K562 (cell line): ENCODE results near the gene ADARB2. TPM values are rescaled to one million over a fixed set of nuclear protein-coding genes. Genes with fewer than 3 reads are reported as not detected.

Source experiments
- ATAC-seq: fragments of 200-7000 bp; cut with Tn5 transposase; 3 replicates; pipeline ENCODE4 v1.9.1; 2020; ENCODE audit warnings: moderate library complexity
- BruUV-seq: library from RNA; stranded (reverse); fragments of 400-500 nt; replicated peaks from 2 replicates; lab custom pipeline; 2021; lab: Mats Ljungman, UMichigan
- CTCF ChIA-PET: fragments of 300-600 bp; formaldehyde crosslinking; extraction: SDS; loops from one replicate; lab custom pipeline; 2021; ENCODE audit warnings: low intra/inter-chr PET ratio; lab: Yijun Ruan, JAX
- POLR2A ChIA-PET: fragments of 300-600, 350-650 bp; sonication (Branson Sonifier 250); formaldehyde crosslinking; extraction: SDS; loops from one replicate; lab custom pipeline; 2021; ENCODE audit warnings: antibody characterized with exemption, inconsistent platforms; lab: Yijun Ruan, JAX
- DNase-seq, 4 experiments: peaks; one replicate each; pipeline versions ENCODE4 v3.0.0 to v3.0.0-alpha.2; 2011 to 2018; ENCODE audit warnings: low spot score in 3 of 4, mixed read lengths in 3 of 4; ENCODE audit errors: extremely low read depth in 1 of 4
- FAIRE-seq: peaks from 2 replicates; lab custom pipeline; 2011; peaks lifted over from hg19 to GRCh38; lab: Jason Lieb, UNC
- H2AFZ ChIP-seq: 2 replicates; pipeline ENCODE4 v1.6.0; 2011; ENCODE audit warnings: low read depth, low read length, control low read depth, inconsistent platforms
- H3K27ac ChIP-seq: fragments of 200-600 bp; 3 replicates; pipeline ENCODE4 v1.8.0; 2011; ENCODE audit warnings: low read depth, mild to moderate bottlenecking, control low read depth, inconsistent platforms, low read length, moderate library complexity, mixed read lengths; ENCODE audit errors: extremely low read depth
- H3K27me3 ChIP-seq, 2 experiments: fragments of 300-600 bp in 1 of 2; 2 replicates in 1 of 2; 3 replicates in 1 of 2; pipeline versions ENCODE4 v1.6.0 to v1.8.0; 2011; ENCODE audit warnings: inconsistent platforms in 2 of 2, low read length in 2 of 2, mild to moderate bottlenecking in 1 of 2, mixed read lengths in 1 of 2, moderate library complexity in 1 of 2; ENCODE audit not compliant: control insufficient read depth in 2 of 2, insufficient read depth in 2 of 2
- H3K36me3 ChIP-seq: fragments of 300-600 bp; 3 replicates; pipeline ENCODE4 v1.8.0; 2011; ENCODE audit warnings: mild to moderate bottlenecking, low read length, inconsistent platforms; ENCODE audit not compliant: control insufficient read depth, insufficient read depth
- H3K4me1 ChIP-seq, 2 experiments: fragments of 200-600 bp in 1 of 2; replicated peaks in 1 of 2; 2 replicates in 1 of 2; 3 replicates in 1 of 2; pipeline versions ENCODE4 v1.5.1 to v1.8.0; 2011; ENCODE audit warnings: inconsistent platforms in 2 of 2, low read length in 2 of 2, mild to moderate bottlenecking in 1 of 2, mixed read lengths in 1 of 2, moderate library complexity in 1 of 2; ENCODE audit not compliant: control insufficient read depth in 2 of 2, insufficient read depth in 2 of 2
- H3K4me2 ChIP-seq: 2 replicates; pipeline ENCODE4 v1.6.1; 2011; ENCODE audit warnings: low read length, control low read depth, inconsistent platforms, mixed read lengths; ENCODE audit not compliant: insufficient read depth
- H3K4me3 ChIP-seq: fragments of 200-600 bp; sonication (generic), shearing (Covaris generic); 2 replicates; pipeline ENCODE4 v1.5.1; 2016; ENCODE audit warnings: control low read depth, inconsistent platforms
- H3K79me2 ChIP-seq: fragments of 200-600 bp; 3 replicates; pipeline ENCODE4 v1.8.0; 2011; ENCODE audit warnings: low read length, inconsistent platforms; ENCODE audit not compliant: control insufficient read depth, insufficient read depth
- H3K9ac ChIP-seq, 2 experiments: 2 replicates each; pipeline versions ENCODE4 v1.6.0 to v1.6.1; 2011; ENCODE audit warnings: low read depth in 2 of 2, low read length in 2 of 2, control low read depth in 1 of 2, inconsistent platforms in 1 of 2, mild to moderate bottlenecking in 1 of 2, mixed read lengths in 1 of 2; ENCODE audit not compliant: insufficient read depth in 1 of 2
- H3K9me1 ChIP-seq: one replicate; pipeline ENCODE4 v1.6.0; 2011; ENCODE audit warnings: inconsistent platforms, mild to moderate bottlenecking, low read length, moderate library complexity; ENCODE audit not compliant: control insufficient read depth, insufficient read depth
- H3K9me3 ChIP-seq: replicated peaks from 2 replicates; pipeline ENCODE4 v1.5.1; 2011; ENCODE audit warnings: low read depth, low read length, inconsistent platforms; ENCODE audit not compliant: control insufficient read depth, insufficient read depth
- H4K20me1 ChIP-seq: replicated peaks from 2 replicates; pipeline ENCODE4 v1.6.1; 2011; ENCODE audit warnings: low read length, inconsistent platforms, mixed read lengths; ENCODE audit not compliant: control insufficient read depth, insufficient read depth
- BHLHE40 ChIP-seq: IDR thresholded peaks from 2 replicates; pipeline ENCODE4 v1.6.1; 2011; ENCODE audit warnings: low read length, improper control_type of control experiment
- EWSR1 ChIP-seq: fragments of 450-650 bp; IDR thresholded peaks from 2 replicates; pipeline ENCODE4 v1.6.1; 2018; ENCODE audit warnings: borderline replicate concordance, mild to moderate bottlenecking, low read depth, moderate library complexity; ENCODE audit not compliant: partially characterized antibody
- HMBOX1 ChIP-seq: sonication (generic); IDR thresholded peaks from 2 replicates; pipeline ENCODE4 v1.6.1; 2016
- MTA2 ChIP-seq: fragments of 450-650 bp; IDR thresholded peaks from 2 replicates; pipeline ENCODE4 v1.6.1; 2016; ENCODE audit warnings: low read depth
- NCOA6 ChIP-seq: fragments of 450-650 bp; IDR thresholded peaks from 2 replicates; pipeline ENCODE4 v1.6.1; 2017; ENCODE audit warnings: mild to moderate bottlenecking
- NELFE ChIP-seq: IDR thresholded peaks from 2 replicates; pipeline ENCODE4 v1.6.1; 2011; ENCODE audit warnings: mild to moderate bottlenecking; ENCODE audit not compliant: insufficient read depth, insufficient read length
- RBM14 ChIP-seq: fragments of 200-400 bp; formaldehyde crosslinking; IDR thresholded peaks from 2 replicates; pipeline ENCODE4 v1.6.1; 2018; ENCODE audit warnings: low read depth, mild to moderate bottlenecking, low read length, moderate library complexity, borderline replicate concordance; ENCODE audit not compliant: insufficient read depth
- RUNX1 ChIP-seq: sonication (generic); IDR thresholded peaks from 2 replicates; pipeline ENCODE4 v1.6.1; 2016; ENCODE audit warnings: antibody characterized with exemption, low read depth
- ZBTB49 ChIP-seq: sonication (generic); formaldehyde crosslinking; IDR thresholded peaks from 2 replicates; pipeline ENCODE4 v1.8.0; 2022; ENCODE audit warnings: missing genetic modification reagents, mild to moderate bottlenecking, borderline replicate concordance
- ZNF436 ChIP-seq: fragments of 250-450, 450-650 bp; sonication (Bioruptor Pico); formaldehyde crosslinking; IDR thresholded peaks from 2 replicates; pipeline ENCODE4 v1.7.0; 2020; ENCODE audit warnings: mild to moderate bottlenecking
- ZNF644 ChIP-seq: fragments of 200-800 bp; sonication (Bioruptor generic); IDR thresholded peaks from 2 replicates; pipeline ENCODE4 v1.6.1; 2016; ENCODE audit warnings: low read depth, missing genetic modification characterization, missing compliant biosample characterization
- ZNF785 ChIP-seq: fragments of 250-450 bp; sonication (Bioruptor Pico); IDR thresholded peaks from 2 replicates; pipeline ENCODE4 v1.4.0; 2020; ENCODE audit warnings: mild to moderate bottlenecking
- WGBS: fragments of 100-300 bp; shearing (Covaris generic); methylation state at CpG from one replicate; pipeline ENCODE4 v1.1.6; 2016; ENCODE audit warnings: low coverage, mixed read lengths; ENCODE audit not compliant: insufficient coverage; ENCODE audit errors: missing lambda C conversion rate; 5-methylcytosine and 5-hydroxymethylcytosine counted together
- in situ Hi-C: fragments of 300-500 bp; cut with MboI; formaldehyde crosslinking; loops from 4 replicates; pipeline ENCODE4 v1.15.0; 2018; ENCODE audit warnings: inconsistent platforms, mixed read lengths
- intact Hi-C: fragments of 100-400 bp; cut with micrococcal nuclease; formaldehyde crosslinking; loops from 2 replicates; pipeline ENCODE4 v1.14.2; 2022
- polyA plus RNA-seq, 8 experiments: library from polyadenylated mRNA; depleted of rRNA in 4 of 8; stranded (reverse) in 5 of 8; unstranded in 3 of 8; fragments of >200 nt; fragmentation: Nextera tagmentation in 2 of 8; fragmentation: Illumina TruSeq in 1 of 8; extraction: Ambion mirVana in 2 of 8; extraction: Trizol in 1 of 8; gene quantifications; 2 replicates each; pipeline versions ENCODE4 v1.2.1 to v1.2.3, GENCODE V29; 2011 to 2014; ENCODE audit warnings: inconsistent platforms in 1 of 8, missing spikeins in 1 of 8
- total RNA-seq, 7 experiments: library from RNA; depleted of rRNA in 6 of 7; stranded (reverse); fragments of >200 nt in 6 of 7; fragmentation: Illumina TruSeq in 2 of 7; extraction: Trizol in 2 of 7; gene quantifications; 2 replicates each; pipeline versions ENCODE4 v1.2.1 to v1.2.3, GENCODE V29; 2011 to 2021; ENCODE audit warnings: low replicate concordance in 1 of 7

ADARB2 gene
- total and polyA plus RNA-seq, 9 of the 15 experiments (the other 6 are each of a cell fraction or from before 2014, with no cell fraction given) = not detected

DNA sequence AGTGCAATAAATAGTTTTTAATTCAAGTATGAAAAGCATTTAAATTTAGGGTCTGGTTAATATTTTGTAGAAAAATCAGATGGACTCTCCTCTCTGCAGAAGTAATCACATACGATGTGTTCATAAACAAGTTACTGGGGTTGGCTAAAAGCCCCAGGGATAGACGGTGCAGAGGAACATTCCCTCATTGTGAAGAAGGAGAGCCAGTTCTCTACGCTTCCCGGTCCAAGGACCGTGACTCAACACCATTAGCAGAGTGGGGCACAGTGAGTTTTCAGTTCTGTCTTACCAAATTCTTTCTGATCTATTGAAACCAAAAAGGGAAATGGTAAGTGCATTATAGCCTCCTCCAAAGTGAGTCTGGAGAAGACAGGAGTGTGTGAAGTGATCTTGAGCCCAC lies 353.3 kb downstream of the ADARB2 start:
- DNase-seq (no peak), ATAC-seq (no peak), FAIRE-seq (no peak)
- no peak for TF ChIP-seq NELFE
- Histone ChIP-seq H3K27me3 (peaks cover 11 to 19% of the 10 kb centered on the region in 2 experiments; a peak in 4 of 5 replicates), H3K9me3 (no peaks in the 10 kb centered on the region), H3K4me1 (no peaks in the 10 kb centered on the region), H2AFZ (no peak overlapping the region), H4K20me1 (no peaks in the 10 kb centered on the region), H3K79me2 (no peaks in the 10 kb centered on the region), H3K27ac (no peak overlapping the region), H3K4me2 (no peak overlapping the region), H3K9me1 (no peaks in the 10 kb centered on the region), H3K4me3 (no peak overlapping the region), H3K9ac (no peak overlapping the region), H3K36me3 (no peaks in the 10 kb centered on the region)
- ChIA-PET POLR2A (no interaction called here), CTCF (no interaction called here)
- no TSS peak for BruUV-seq
- 0% methylated on average over 5 of the region's 5 CpGs for WGBS
- in situ Hi-C loops = no loop called here
- intact Hi-C loops = no loop called here

- Histone ChIP-seq H3K4me2 (no peak overlapping the region), H3K27me3 (peaks cover 11 to 25% of the 10 kb centered on the region in 2 experiments; a peak in 4 of 5 replicates), H3K4me1 (no peaks in the 10 kb centered on the region), H3K27ac (no peak overlapping the region), H3K9me1 (no peaks in the 10 kb centered on the region), H3K79me2 (no peaks in the 10 kb centered on the region), H4K20me1 (no peaks in the 10 kb centered on the region), H3K9me3 (no peaks in the 10 kb centered on the region), H2AFZ (no peak overlapping the region), H3K4me3 (no peak overlapping the region), H3K36me3 (no peaks in the 10 kb centered on the region), H3K9ac (no peak overlapping the region)
- FAIRE-seq (no peak), ATAC-seq (no peak), DNase-seq (no peak)
- intact Hi-C loops = no loop called here
- no TSS peak for BruUV-seq
- in situ Hi-C loops = no loop called here
- POLR2A ChIA-PET = interaction anchor here (0.7 kb wide), 1 partner anchor 8 kb away, joined by 4 read pairs; no protein-coding TSS in a partner anchor
- 2% methylated on average over 13 of the region's 13 CpGs for WGBS
- CTCF ChIA-PET = no interaction called here
- TF ChIP-seq MTA2 (no peak), HMBOX1 (no peak), BHLHE40 (no peak), EWSR1 (no peak), RBM14 (no peak), ZNF644 (tag) (no peak), ZBTB49 (CRISPR knock-in tag) (no peak), NCOA6 (no peak), ZNF785 (no peak), RUNX1 (no peak), ZNF436 (CRISPR knock-in tag) (no peak)
These were observed 354.6 kb downstream of the ADARB2 start for GRCh38 chr10:1382711-1383110.
